Measurements from ENCODE around the gene PROSER2.

DNA sequence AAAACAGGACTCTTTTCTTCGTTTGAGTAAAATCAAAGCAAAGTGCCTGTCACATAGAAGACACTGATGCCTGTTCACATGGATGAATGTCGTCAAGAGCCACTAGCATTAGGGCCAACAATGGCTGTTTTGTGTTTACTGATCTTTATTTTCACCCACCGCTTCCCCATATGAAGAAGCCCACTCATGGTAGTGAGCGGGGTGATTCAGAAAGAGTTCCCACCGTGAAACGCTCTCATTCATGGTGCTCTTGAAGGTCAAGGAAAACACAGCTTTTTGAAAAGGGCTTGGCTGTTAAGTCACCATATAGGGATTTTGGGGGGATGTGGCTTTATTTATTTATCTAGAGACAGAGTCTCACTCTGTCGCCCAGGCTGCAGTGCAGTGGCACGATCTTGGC lies 12.5 kb downstream of the PROSER2 start:
- TF ChIP-seq EZH2phosphoT487 (IDR thresholded peaks at IDR 0.05; ENCODE audit: low read depth) (no peak), CTCF (IDR thresholded peaks at IDR 0.05; ENCODE audit: low read depth, low read length) (no peak)

All from OCI-LY3 (cell line).